Tibial nerve (tissue), 3 donors: ENCODE measurements around the gene GNB1L.

Experiments
- CTCF ChIP-seq, 5 experiments: fragments of 200-600 bp in 3 of 5; fragments of 450-650 bp in 2 of 5; sonication (generic) in 3 of 5; IDR thresholded peaks; one replicate each; pipeline ENCODE4 v1.5.1; 2016 to 2019; ENCODE audit warnings: antibody characterized with exemption in 5 of 5, mild to moderate bottlenecking in 3 of 5, moderate library complexity in 2 of 5
- POLR2A ChIP-seq, 2 donors: fragments of 450-650 bp; IDR thresholded peaks; one replicate each; pipeline ENCODE4 v1.6.1; 2017; ENCODE audit warnings: antibody characterized with exemption in 2 of 2, mild to moderate bottlenecking in 2 of 2, moderate library complexity in 2 of 2

GRCh38 chr22:19738664-19739447 lies 115.8 kb downstream of the GNB1L start:
- TF ChIP-seq POLR2A (IDR thresholded peaks at IDR 0.05) (no peak), CTCF (IDR thresholded peaks at IDR 0.05) (no peak)
